HG03196 (cell line): ENCODE results near the gene S100A7A.

Source experiments
- ATAC-seq: cut with Tn5 transposase; IDR thresholded peaks from one replicate; pipeline ENCODE4 v1.9.1; 2021; ENCODE audit not compliant: unreplicated experiment

Gene S100A7A

GRCh38 chr1:153415850-153416570, at the start of gene S100A7A:
Gene S100A7A (plus strand): TSS chr1:153416520. CDS start chr1:153418083, 1,563 bp downstream.
- ATAC-seq, result no peak

- no peak for ATAC-seq
These were observed 49.2 kb upstream of the S100A7A start for GRCh38 chr1:153367090-153367489.

- ATAC-seq, result no peak
These were observed 47.8 kb upstream of the S100A7A start for GRCh38 chr1:153368495-153368894.

- no peak for ATAC-seq
These were observed 46.2 kb upstream of the S100A7A start for GRCh38 chr1:153370146-153370545.

- ATAC-seq, result no peak
These were observed 45.1 kb upstream of the S100A7A start for GRCh38 chr1:153371231-153371630.

GRCh38 chr1:153372571-153372970, 43.7 kb upstream of the S100A7A start:
- ATAC-seq, result no peak

- ATAC-seq, result no peak
These were observed 42.2 kb upstream of the S100A7A start for GRCh38 chr1:153374071-153374470.

GRCh38 chr1:153375511-153375910, 40.8 kb upstream of the S100A7A start, which contains the start of gene S100A12:
Gene S100A12 (minus strand): TSS chr1:153375621. CDS start chr1:153374592, 1,029 bp downstream.
- no peak for ATAC-seq

- no peak for ATAC-seq
These were observed 36.7 kb upstream of the S100A7A start for GRCh38 chr1:153379591-153379990.

GRCh38 chr1:153380711-153381110, 35.6 kb upstream of the S100A7A start:
- ATAC-seq, result no peak

GRCh38 chr1:153384958-153385580, 31.3 kb upstream of the S100A7A start:
- ATAC-seq, result no peak

GRCh38 chr1:153386500-153386901, 29.8 kb upstream of the S100A7A start:
- no peak for ATAC-seq

- no peak for ATAC-seq
These were observed 29.3 kb upstream of the S100A7A start for GRCh38 chr1:153387001-153387400.

GRCh38 chr1:153387785-153388184, 28.5 kb upstream of the S100A7A start:
- ATAC-seq, result no peak

GRCh38 chr1:153389401-153389800, 26.9 kb upstream of the S100A7A start:
- no peak for ATAC-seq

GRCh38 chr1:153389973-153390879, 26.1 kb upstream of the S100A7A start:
- no peak for ATAC-seq

GRCh38 chr1:153390938-153391710, 25.2 kb upstream of the S100A7A start, which contains the start of gene S100A8:
Gene S100A8 (minus strand): TSS chr1:153391073. CDS start chr1:153390535, 538 bp downstream.
- no peak for ATAC-seq

GRCh38 chr1:153392258-153392657, 24.1 kb upstream of the S100A7A start:
- no peak for ATAC-seq

GRCh38 chr1:153392822-153393221, 23.5 kb upstream of the S100A7A start:
- no peak for ATAC-seq

- no peak for ATAC-seq
These were observed 22.4 kb upstream of the S100A7A start for GRCh38 chr1:153393926-153394325.

- no peak for ATAC-seq
These were observed 21.9 kb upstream of the S100A7A start for GRCh38 chr1:153394391-153394790.
